H1 (cell line): ENCODE results near the gene SYT13. TPM values are rescaled to one million over a fixed set of nuclear protein-coding genes. Genes with fewer than 3 reads are reported as not detected.

ENCODE experiments used
- CTCF ChIA-PET: fragments of 300-600 bp; sonication (Branson Sonifier 250); formaldehyde crosslinking; loops from one replicate; lab custom pipeline; 2021; ENCODE audit not compliant: partially characterized antibody; lab: Charles Lee
- POLR2A ChIA-PET: fragments of 300-600 bp; sonication (Branson Sonifier 250); formaldehyde crosslinking; loops from one replicate; lab custom pipeline; 2021; ENCODE audit warnings: inconsistent platforms; ENCODE audit not compliant: partially characterized antibody; lab: Charles Lee
- DNase-seq, 2 experiments: peaks; one replicate each; pipeline versions ENCODE4 v3.0.0 to v3.0.0-alpha.2; 2010 to 2022; ENCODE audit warnings: low spot score in 2 of 2, low read depth in 1 of 2, mixed read lengths in 1 of 2
- FAIRE-seq: peaks from 2 replicates; lab custom pipeline; 2011; peaks lifted over from hg19 to GRCh38; lab: Jason Lieb, UNC
- H2AFZ ChIP-seq: 2 replicates; pipeline ENCODE4 v1.8.1; 2012; ENCODE audit warnings: low read length, inconsistent platforms
- H2AK5ac ChIP-seq: 2 replicates; pipeline ENCODE4 v1.6.1; 2013; ENCODE audit warnings: low read depth, low read length
- H2BK120ac ChIP-seq: replicated peaks from 2 replicates; pipeline ENCODE3; 2013; ENCODE audit warnings: low read depth, low read length, inconsistent platforms
- H2BK12ac ChIP-seq: 2 replicates; pipeline ENCODE4 v1.6.1; 2013; ENCODE audit warnings: low read depth, low read length
- H2BK15ac ChIP-seq: 2 replicates; pipeline ENCODE4 v1.6.1; 2013; ENCODE audit warnings: low read length
- H2BK20ac ChIP-seq: 2 replicates; pipeline ENCODE4 v1.6.1; 2013; ENCODE audit warnings: low read length
- H2BK5ac ChIP-seq: 2 replicates; pipeline ENCODE4 v1.6.1; 2013; ENCODE audit warnings: low read depth, low read length
- H3K14ac ChIP-seq: 2 replicates; pipeline ENCODE4 v1.6.1; 2013; ENCODE audit warnings: inconsistent platforms; ENCODE audit not compliant: insufficient read length
- H3K18ac ChIP-seq: 2 replicates; pipeline ENCODE4 v1.6.1; 2013; ENCODE audit warnings: low read length; ENCODE audit errors: extremely low read depth
- H3K23ac ChIP-seq: 2 replicates; pipeline ENCODE4 v1.6.1; 2013; ENCODE audit warnings: inconsistent platforms; ENCODE audit not compliant: insufficient read length
- H3K23me2 ChIP-seq: 2 replicates; pipeline ENCODE4 v1.6.1; 2013; ENCODE audit warnings: low read depth, low read length
- H3K27ac ChIP-seq: 2 replicates; pipeline ENCODE4 v1.6.1; 2011; ENCODE audit warnings: low read depth, low read length, inconsistent platforms
- H3K27me3 ChIP-seq, 4 experiments: replicated peaks in 1 of 4; 1 replicate in 1 of 4; 2 replicates in 3 of 4; pipeline versions ENCODE4 v1.6.1 to v1.8.1; 2011 to 2013; ENCODE audit warnings: low read length in 3 of 4, mild to moderate bottlenecking in 3 of 4, inconsistent platforms in 2 of 4, mixed read lengths in 2 of 4, moderate library complexity in 1 of 4; ENCODE audit not compliant: control insufficient read depth in 3 of 4, insufficient read depth in 3 of 4; ENCODE audit errors: extremely low read depth in 1 of 4
- H3K36me3 ChIP-seq, 4 experiments: 2 replicates each; pipeline versions ENCODE4 v1.6.1 to v1.8.1; 2011 to 2013; ENCODE audit warnings: mild to moderate bottlenecking in 4 of 4, low read length in 3 of 4, moderate library complexity in 2 of 4, control low read depth in 1 of 4, inconsistent platforms in 1 of 4; ENCODE audit not compliant: insufficient read depth in 4 of 4, control insufficient read depth in 2 of 4
- H3K4ac ChIP-seq: replicated peaks from 2 replicates; pipeline ENCODE3; 2013; ENCODE audit warnings: low read length, low read depth, mixed read lengths, inconsistent platforms; ENCODE audit not compliant: insufficient read length
- H3K4me1 ChIP-seq, 4 experiments: replicated peaks in 1 of 4; 1 replicate in 1 of 4; 2 replicates in 3 of 4; pipeline versions ENCODE4 v1.6.1 to v1.8.1; 2011 to 2013; ENCODE audit warnings: low read length in 3 of 4, inconsistent platforms in 2 of 4, mixed read lengths in 1 of 4; ENCODE audit not compliant: insufficient read depth in 4 of 4, control insufficient read depth in 3 of 4
- H3K4me2 ChIP-seq, 2 experiments: 2 replicates each; pipeline versions ENCODE4 v1.6.1 to v1.8.1; 2011 to 2013; ENCODE audit warnings: low read depth in 2 of 2, low read length in 2 of 2, control low read depth in 1 of 2, inconsistent platforms in 1 of 2, mild to moderate bottlenecking in 1 of 2; ENCODE audit not compliant: insufficient read depth in 1 of 2
- H3K4me3 ChIP-seq, 4 experiments: fragments of 200-600, 300-600 bp in 1 of 4; sonication (generic), shearing (Covaris generic), sonication (Bioruptor Twin) in 1 of 4; 2 replicates each; pipeline versions ENCODE4 v1.5.1 to v1.8.1; 2011 to 2016; ENCODE audit warnings: low read length in 4 of 4, low read depth in 3 of 4, control low read depth in 2 of 4, inconsistent platforms in 2 of 4, mild to moderate bottlenecking in 2 of 4, mixed read lengths in 1 of 4, moderate library complexity in 1 of 4; ENCODE audit not compliant: insufficient read depth in 2 of 4; ENCODE audit errors: extremely low read depth in 1 of 4
- H3K56ac ChIP-seq: replicated peaks from 2 replicates; pipeline ENCODE3; 2013; ENCODE audit warnings: low read depth, mild to moderate bottlenecking, mixed read lengths, low read length, inconsistent platforms; ENCODE audit not compliant: insufficient read length
- H3K79me1 ChIP-seq: 2 replicates; pipeline ENCODE4 v1.6.1; 2013; ENCODE audit warnings: low read depth, low read length, control low read depth
- H3K79me2 ChIP-seq, 2 experiments: 2 replicates each; pipeline versions ENCODE4 v1.6.1 to v1.8.1; 2012 to 2013; ENCODE audit warnings: low read length in 2 of 2, mild to moderate bottlenecking in 2 of 2, inconsistent platforms in 1 of 2; ENCODE audit not compliant: insufficient read depth in 2 of 2, control insufficient read depth in 1 of 2
- H3K9ac ChIP-seq, 4 experiments: replicated peaks in 1 of 4; 1 replicate in 1 of 4; 2 replicates in 3 of 4; pipeline versions ENCODE4 v1.6.1 to v1.8.1; 2011 to 2013; ENCODE audit warnings: low read depth in 3 of 4, low read length in 3 of 4, control low read depth in 2 of 4, mild to moderate bottlenecking in 2 of 4, moderate library complexity in 2 of 4, inconsistent platforms in 1 of 4; ENCODE audit errors: extremely low read depth in 1 of 4
- H3K9me3 ChIP-seq, 2 experiments: 2 replicates each; pipeline versions ENCODE4 v1.6.1 to v1.8.1; 2012 to 2013; ENCODE audit warnings: mild to moderate bottlenecking in 2 of 2, moderate library complexity in 2 of 2, control low read depth in 1 of 2, inconsistent platforms in 1 of 2, low read depth in 1 of 2, low read length in 1 of 2, mixed read lengths in 1 of 2; ENCODE audit not compliant: insufficient read depth in 2 of 2
- H4K20me1 ChIP-seq, 2 experiments: replicated peaks in 1 of 2; 2 replicates each; pipeline versions ENCODE3 to v1.8.1; 2011 to 2013; ENCODE audit warnings: inconsistent platforms in 2 of 2, low read length in 2 of 2, mild to moderate bottlenecking in 1 of 2; ENCODE audit not compliant: insufficient read depth in 2 of 2, control insufficient read depth in 1 of 2
- H4K5ac ChIP-seq: 2 replicates; pipeline ENCODE4 v1.6.1; 2013; ENCODE audit warnings: low read length, low read depth, mixed read lengths, inconsistent platforms; ENCODE audit not compliant: insufficient read length
- H4K8ac ChIP-seq: 2 replicates; pipeline ENCODE4 v1.8.0; 2013; ENCODE audit warnings: mild to moderate bottlenecking, moderate library complexity, low read length, inconsistent platforms; ENCODE audit not compliant: insufficient read depth; ENCODE audit errors: extremely low read depth
- H4K91ac ChIP-seq: replicated peaks from 2 replicates; pipeline ENCODE3; 2013; ENCODE audit warnings: low read length, mixed read lengths, inconsistent platforms; ENCODE audit not compliant: insufficient read length
- ASH2L ChIP-seq: fragments of 200-600, 300-600 bp; sonication (generic); IDR thresholded peaks from one replicate; pipeline ENCODE4 v1.7.1; 2017; ENCODE audit warnings: low read length
- ATF3 ChIP-seq: IDR thresholded peaks from 2 replicates; pipeline ENCODE4 v1.6.1; 2011; ENCODE audit warnings: low read depth, mild to moderate bottlenecking, low read length; ENCODE audit not compliant: insufficient read depth
- EP300 ChIP-seq, 2 experiments: IDR thresholded peaks; 1 replicate in 1 of 2; 2 replicates in 1 of 2; pipeline ENCODE4 v1.6.1; 2011 to 2012; ENCODE audit warnings: low read depth in 2 of 2, low read length in 2 of 2, mild to moderate bottlenecking in 2 of 2, borderline replicate concordance in 1 of 2, inconsistent platforms in 1 of 2, moderate library complexity in 1 of 2
- JUN ChIP-seq: IDR thresholded peaks from 2 replicates; pipeline ENCODE4 v1.6.1; 2011; ENCODE audit warnings: low read depth, mild to moderate bottlenecking, improper control_type of control experiment, low read length
- JUND ChIP-seq: IDR thresholded peaks from 2 replicates; pipeline ENCODE4 v1.6.1; 2011; ENCODE audit warnings: mild to moderate bottlenecking, improper control_type of control experiment, low read length
- RBBP5 ChIP-seq: IDR thresholded peaks from 2 replicates; pipeline ENCODE4 v1.7.1; 2012; ENCODE audit warnings: low read depth, mild to moderate bottlenecking, inconsistent platforms, low read length, moderate library complexity, borderline replicate concordance
- RNF2 ChIP-seq: fragments of 200-900, 300-1000 bp; sonication (generic); IDR thresholded peaks from 2 replicates; pipeline ENCODE4 v1.7.1; 2016; ENCODE audit warnings: borderline replicate concordance, low read depth, mild to moderate bottlenecking, antibody characterized with exemption, low read length; ENCODE audit not compliant: poor library complexity, severe bottlenecking; ENCODE audit errors: missing control alignments
- TBP ChIP-seq: IDR thresholded peaks from 2 replicates; pipeline ENCODE4 v1.6.1; 2011; ENCODE audit warnings: low read depth, low read length, improper control_type of control experiment
- USF2 ChIP-seq: IDR thresholded peaks from 2 replicates; pipeline ENCODE4 v1.6.1; 2011; ENCODE audit warnings: low read length, improper control_type of control experiment
- WGBS, 2 experiments: shearing (Covaris generic) in 1 of 2; methylation state at CpG; one replicate each; pipeline versions ENCODE4 v1.1.6 to v1.1.7; 2013 to 2015; ENCODE audit warnings: low lambda C conversion rate in 2 of 2, mixed read lengths in 2 of 2, inconsistent platforms in 1 of 2, low coverage in 1 of 2, missing lambda C conversion rate in 1 of 2; ENCODE audit not compliant: insufficient replicate concordance in 2 of 2, insufficient coverage in 1 of 2, insufficient read length in 1 of 2; ENCODE audit errors: extremely low coverage in 1 of 2, missing lambda C conversion rate in 1 of 2; 5-methylcytosine and 5-hydroxymethylcytosine counted together
- polyA plus RNA-seq, 7 experiments: library from polyadenylated mRNA; depleted of rRNA in 3 of 7; stranded (reverse) in 5 of 7; unstranded in 2 of 7; fragments of >200 nt in 5 of 7; fragments of 200-250 nt in 2 of 7; gene quantifications; 1 replicate in 5 of 7; 2 replicates in 1 of 7; 4 replicates in 1 of 7; pipeline versions ENCODE4 v1.2.1 to v1.2.3, GENCODE V29; 2011 to 2013; ENCODE audit warnings: missing spikeins in 2 of 7, mixed read lengths in 2 of 7
- total RNA-seq: library from RNA; stranded (reverse); fragmentation: NEBNext Ultra II Directional; extraction: Animal tissue kit (Norgen Biotek cat#: 25700); gene quantifications from 2 replicates; pipeline ENCODE4 v1.2.1, GENCODE V29; 2021

SYT13 gene
- total and polyA plus RNA-seq, 2 of the 8 experiments (the other 6 are each of a cell fraction or from before 2014, with no cell fraction given) = 4.8 to 13.2 TPM

GRCh38 chr11:45232341-45233080, 53.6 kb downstream of the SYT13 start:
- H4K8ac ChIP-seq = 0 out of 2 replicates have a peak overlapping the region, but pooled peaks have one; percentile 53
- no peak overlapping the region for H2BK15ac ChIP-seq
- WGBS, 2 experiments = 86% methylated on average over 4 of the region's 5 CpGs; no CpG with 5 or more reads in 1 of the 2 experiments
- no peak overlapping the region; the same call in 1 of the 2 replicates for H3K18ac ChIP-seq
- no peak overlapping the region for H3K9ac ChIP-seq
- H3K23ac ChIP-seq = no peak overlapping the region
- no peak overlapping the region for H4K91ac ChIP-seq
- H2BK12ac ChIP-seq = no peak overlapping the region
- no peaks in the 10 kb centered on the region for H3K79me2 ChIP-seq
- no peak overlapping the region for H4K5ac ChIP-seq
- H3K4me1 ChIP-seq = peaks cover 0 to 4% (median 2%) of the 10 kb centered on the region in 4 experiments; a peak in 2 of 7 replicates
- no peak overlapping the region for H2BK5ac ChIP-seq
- peak overlapping the region; percentile 58 for H3K4ac ChIP-seq
- ChIA-PET CTCF (interaction anchor here (0.6 to 9.7 kb wide), 37 partner anchors 10 to 592 kb away, joined by 3 to 78 read pairs (median 5); no protein-coding TSS in a partner anchor), POLR2A (interaction anchor here (1.0 to 1.5 kb wide), 3 partner anchors 10 to 123 kb away, joined by 3 to 6 read pairs (median 3); no protein-coding TSS in a partner anchor)
- no peaks in the 10 kb centered on the region for H3K23me2 ChIP-seq
- TF ChIP-seq RBBP5 = no peak
- TF ChIP-seq TBP = no peak
- TF ChIP-seq JUN = no peak
- 0 out of 2 replicates have a peak, but pooled peaks have one; percentile 40 for TF ChIP-seq JUND
- no peak for TF ChIP-seq ATF3
- no peak for TF ChIP-seq USF2
- no peak for TF ChIP-seq ASH2L
- TF ChIP-seq EP300 (IDR thresholded peaks at IDR 0.05; ENCODE audit: borderline replicate concordance in 1 of 2, low read depth in 2 of 2, low read length in 2 of 2) = peak in 1 of 2 experiments; percentile 70; a peak in 1 of 3 replicates
- no peak for TF ChIP-seq RNF2
- H4K20me1 ChIP-seq = peaks cover 0 to 2% of the 10 kb centered on the region in 2 experiments
- FAIRE-seq (no peak), DNase-seq (no peak)
- H3K9me3 ChIP-seq = no peaks in the 10 kb centered on the region
- H3K56ac ChIP-seq = no peak overlapping the region
- no peaks in the 10 kb centered on the region for H3K36me3 ChIP-seq
- H3K79me1 ChIP-seq = no peaks in the 10 kb centered on the region
- H2BK20ac ChIP-seq = no peak overlapping the region
- no peak overlapping the region for H2BK120ac ChIP-seq
- H3K27me3 ChIP-seq = no peaks in the 10 kb centered on the region
- H2AFZ ChIP-seq = no peak overlapping the region
- no peak overlapping the region for H3K4me3 ChIP-seq
- H3K27ac ChIP-seq = no peak overlapping the region
- no peak overlapping the region for H3K4me2 ChIP-seq
- H2AK5ac ChIP-seq = no peak overlapping the region
- H3K14ac ChIP-seq = no peak overlapping the region
